ENCODE results near the gene JSRP1. TPM values are rescaled to one million over a fixed set of nuclear protein-coding genes. Genes with fewer than 3 reads are reported as not detected.
A peak's percentile ranks its signal among the peaks of the same experiment; 100 is the strongest.

JSRP1 gene
- total and polyA plus RNA-seq, 2 of the 8 experiments (the other 6 are each of a cell fraction or from before 2014, with no cell fraction given), result 0.24 to 0.56 TPM

- ChIA-PET CTCF (ENCODE audit: partially characterized antibody) (interaction anchor here (1.0 to 1.5 kb wide), 7 partner anchors 18 to 89 kb away, joined by 3 to 8 read pairs (median 3); no protein-coding TSS in a partner anchor), POLR2A (ENCODE audit: partially characterized antibody) (interaction anchor here (0.6 to 4.7 kb wide), 15 partner anchors 8 to 246 kb away, joined by 3 to 52 read pairs (median 3); partner anchors contain the start of genes AMH and DOT1L)
- H2BK5ac ChIP-seq (ENCODE audit: low read depth, low read length), result no peak overlapping the region
- no peak overlapping the region for H2AK5ac ChIP-seq (ENCODE audit: low read depth, low read length)
- DNase-seq (ENCODE audit: low read depth in 1 of 2, low spot score in 2 of 2) (no peak), FAIRE-seq (no peak)
- H3K9me3 ChIP-seq (ENCODE audit: insufficient read depth in 2 of 2, low read depth in 1 of 2, low read length in 1 of 2), result no peaks in the 10 kb centered on the region
- WGBS, 2 experiments (ENCODE audit: extremely low coverage in 1 of 2, insufficient coverage in 1 of 2, insufficient read length in 1 of 2, insufficient replicate concordance in 2 of 2, low coverage in 1 of 2, low lambda C conversion rate in 2 of 2, missing lambda C conversion rate in 1 of 2), result 82% methylated on average over 6 of the region's 6 CpGs; no CpG with 5 or more reads in 1 of the 2 experiments
- no peak overlapping the region for H2BK12ac ChIP-seq (ENCODE audit: low read depth, low read length)
- H3K14ac ChIP-seq (ENCODE audit: insufficient read length), result no peak overlapping the region
- H3K23ac ChIP-seq (ENCODE audit: insufficient read length), result no peak overlapping the region
- no peak overlapping the region for H2BK20ac ChIP-seq (ENCODE audit: low read length)
- H4K91ac ChIP-seq (replicated peaks; ENCODE audit: insufficient read length, low read length), result no peak overlapping the region
- H3K36me3 ChIP-seq (ENCODE audit: control insufficient read depth in 2 of 4, insufficient read depth in 4 of 4, low read length in 3 of 4), result peaks cover 0 to 17% (median 11%) of the 10 kb centered on the region in 4 experiments; a peak in 5 of 8 replicates
- H4K20me1 ChIP-seq (replicated peaks in 1 of 2; ENCODE audit: control insufficient read depth in 1 of 2, insufficient read depth in 2 of 2, low read length in 2 of 2), result peaks cover 7 to 20% of the 10 kb centered on the region in 2 experiments
- no peak overlapping the region for H2BK15ac ChIP-seq (ENCODE audit: low read length)
- H3K79me1 ChIP-seq (ENCODE audit: low read depth, low read length), result peaks cover 10% of the 10 kb centered on the region
- no peak overlapping the region for H3K18ac ChIP-seq (ENCODE audit: extremely low read depth, low read length)
- no peak overlapping the region for H3K27ac ChIP-seq (ENCODE audit: low read depth, low read length)
- peaks cover 9% of the 10 kb centered on the region; the same call in 1 of the 2 replicates for H3K23me2 ChIP-seq (ENCODE audit: low read depth, low read length)
- H3K56ac ChIP-seq (replicated peaks; ENCODE audit: insufficient read length, low read depth, low read length), result peak overlapping the region; percentile 8
- H3K27me3 ChIP-seq (replicated peaks in 1 of 4; ENCODE audit: control insufficient read depth in 3 of 4, extremely low read depth in 1 of 4, insufficient read depth in 3 of 4, low read length in 3 of 4), result no peaks in the 10 kb centered on the region
- H2BK120ac ChIP-seq (replicated peaks; ENCODE audit: low read depth, low read length), result no peak overlapping the region
- no peak overlapping the region for H3K4ac ChIP-seq (replicated peaks; ENCODE audit: insufficient read length, low read depth, low read length)
- H4K8ac ChIP-seq (ENCODE audit: extremely low read depth, insufficient read depth, low read length), result no peak overlapping the region
- H3K4me1 ChIP-seq (replicated peaks in 1 of 4; ENCODE audit: control insufficient read depth in 3 of 4, insufficient read depth in 4 of 4, low read length in 3 of 4), result peaks cover 0 to 15% (median 6%) of the 10 kb centered on the region in 4 experiments; a peak in 6 of 7 replicates
- H2AFZ ChIP-seq (ENCODE audit: low read length), result no peak overlapping the region
- H3K4me2 ChIP-seq (ENCODE audit: insufficient read depth in 1 of 2, low read depth in 2 of 2, low read length in 2 of 2), result peak overlapping the region; percentile 69 to 93
- H3K79me2 ChIP-seq (ENCODE audit: control insufficient read depth in 1 of 2, insufficient read depth in 2 of 2, low read length in 2 of 2), result peaks cover 19 to 45% of the 10 kb centered on the region in 2 experiments
- H4K5ac ChIP-seq (ENCODE audit: insufficient read length, low read depth, low read length), result no peak overlapping the region
- H3K9ac ChIP-seq (replicated peaks in 1 of 4; ENCODE audit: extremely low read depth in 1 of 4, low read depth in 3 of 4, low read length in 3 of 4), result peak overlapping the region in 3 of 4 experiments; percentile 57 to 82 (median 75); a peak in 3 of 7 replicates
- peak overlapping the region; percentile 56 to 86 (median 79) for H3K4me3 ChIP-seq (ENCODE audit: extremely low read depth in 1 of 4, insufficient read depth in 2 of 4, low read depth in 3 of 4, low read length in 4 of 4)
- TF ChIP-seq KDM5A (IDR thresholded peaks at IDR 0.05; ENCODE audit: low read length) (no peak), EZH2 (IDR thresholded peaks at IDR 0.05; ENCODE audit: low read depth, low read length, severe bottlenecking) (no peak), SP2 (IDR thresholded peaks at IDR 0.05; ENCODE audit: low read length) (no peak), POLR2AphosphoS5 (IDR thresholded peaks at IDR 0.05; ENCODE audit: low read depth, low read length) (no peak), USF2 (IDR thresholded peaks at IDR 0.05; ENCODE audit: low read length) (no peak), KDM1A (IDR thresholded peaks at IDR 0.05; ENCODE audit: borderline replicate concordance, low read length) (no peak), PHF8 (conservative IDR thresholded peaks at IDR 0.05; ENCODE audit: low read depth, low read length) (no peak), TAF7 (optimal IDR thresholded peaks at IDR 0.05; ENCODE audit: borderline replicate concordance, low read depth, low read length) (no peak), BACH1 (IDR thresholded peaks at IDR 0.05; ENCODE audit: low read length) (no peak), POU5F1 (IDR thresholded peaks at IDR 0.05; ENCODE audit: low read depth, low read length) (no peak), NANOG (IDR thresholded peaks at IDR 0.05; ENCODE audit: insufficient read depth, low read depth, low read length, poor library complexity, severe bottlenecking) (no peak), SP4 (IDR thresholded peaks at IDR 0.05; ENCODE audit: low read length) (no peak), SIRT6 (IDR thresholded peaks at IDR 0.05; ENCODE audit: low read length) (no peak)
These were observed 21.2 kb downstream of the JSRP1 start for GRCh38 chr19:2234996-2235380.
